A549 (cell line): ENCODE results near the gene CDH5. TPM values are rescaled to one million over a fixed set of nuclear protein-coding genes. Genes with fewer than 3 reads are reported as not detected.

ENCODE experiments used
- ATAC-seq, 2 experiments: fragments of 200-7000 bp in 1 of 2; fragments of >200 bp in 1 of 2; cut with Nextera tagmentation in 1 of 2; cut with Tn5 transposase in 1 of 2; 3 replicates each; pipeline versions ENCODE4 v1.8.0 to v1.9.1; 2018 to 2020; ENCODE audit warnings: mild to moderate bottlenecking in 1 of 2, moderate library complexity in 1 of 2
- CTCF ChIA-PET: fragments of 300-600 bp; sonication (Branson Sonifier 250); formaldehyde crosslinking; extraction: SDS; loops from one replicate; lab custom pipeline; 2021; ENCODE audit warnings: antibody characterized with exemption, inconsistent platforms; lab: Yijun Ruan, JAX
- POLR2A ChIA-PET: fragments of 350-600 bp; formaldehyde crosslinking; extraction: SDS; loops from one replicate; lab custom pipeline; 2021; ENCODE audit warnings: antibody characterized with exemption, inconsistent platforms; lab: Yijun Ruan, JAX
- DNase-seq, 2 experiments: peaks; one replicate each; pipeline versions ENCODE4 v3.0.0 to v3.0.0-alpha.2; 2011 to 2016; ENCODE audit warnings: low read depth in 1 of 2, low spot score in 1 of 2
- FAIRE-seq: peaks from 2 replicates; lab custom pipeline; 2011; peaks lifted over from hg19 to GRCh38; lab: Jason Lieb, UNC
- H3K27ac ChIP-seq, 2 experiments: fragments of >200 bp; sonication (Bioruptor Twin); formaldehyde crosslinking; 3 replicates each; pipeline ENCODE4 v1.5.1; 2016 to 2017
- H3K4me1 ChIP-seq: fragments of >200 bp; sonication (Bioruptor Twin); formaldehyde crosslinking; 3 replicates; pipeline ENCODE4 v1.6.1; 2016
- H3K4me2 ChIP-seq: fragments of >200 bp; sonication (Bioruptor Twin); formaldehyde crosslinking; 3 replicates; pipeline ENCODE4 v1.6.1; 2016
- H3K4me3 ChIP-seq: fragments of >200 bp; sonication (Bioruptor Twin); formaldehyde crosslinking; 3 replicates; pipeline ENCODE4 v1.5.1; 2016
- H3K9me3 ChIP-seq: fragments of >200 bp; sonication (Bioruptor Twin); formaldehyde crosslinking; 3 replicates; pipeline ENCODE4 v1.6.1; 2016
- CBX2 ChIP-seq: fragments of 200-600 bp; sonication (generic); IDR thresholded peaks from 2 replicates; pipeline ENCODE4 v1.6.1; 2016; ENCODE audit warnings: low read depth, mild to moderate bottlenecking, borderline replicate concordance
- CEBPB ChIP-seq, 2 experiments: fragments of >200 bp in 1 of 2; sonication (Bioruptor Twin) in 1 of 2; formaldehyde crosslinking in 1 of 2; IDR thresholded peaks; 2 replicates each; pipeline ENCODE4 v1.6.1; 2012 to 2016
- CHD2 ChIP-seq: fragments of 150-350 bp; IDR thresholded peaks from 2 replicates; pipeline ENCODE4 v1.6.1; 2014; ENCODE audit warnings: low read length; ENCODE audit not compliant: partially characterized antibody
- E2F6 ChIP-seq: IDR thresholded peaks from 2 replicates; pipeline ENCODE4 v1.6.1; 2012; ENCODE audit warnings: low read depth, borderline replicate concordance
- EHF ChIP-seq: fragments of 250-450 bp; sonication (Bioruptor Pico); IDR thresholded peaks from 2 replicates; pipeline ENCODE4 v1.5.0; 2020; ENCODE audit warnings: mild to moderate bottlenecking
- EHMT2 ChIP-seq: fragments of 200-600 bp; sonication (generic); IDR thresholded peaks from 2 replicates; pipeline ENCODE4 v1.6.1; 2016; ENCODE audit warnings: antibody characterized with exemption, low read depth, mild to moderate bottlenecking, moderate library complexity
- EP300 ChIP-seq, 2 experiments: fragments of >200 bp; sonication (Bioruptor Twin); formaldehyde crosslinking; IDR thresholded peaks; 2 replicates in 1 of 2; 3 replicates in 1 of 2; pipeline ENCODE4 v1.6.1; 2016 to 2017
- FOSL2 ChIP-seq, 2 experiments: fragments of 450-650 bp in 1 of 2; fragments of >200 bp in 1 of 2; sonication (Bioruptor Twin) in 1 of 2; formaldehyde crosslinking; IDR thresholded peaks; 2 replicates each; pipeline versions ENCODE4 v1.5.0 to v1.6.1; 2016 to 2020; ENCODE audit warnings: mild to moderate bottlenecking in 1 of 2, moderate library complexity in 1 of 2
- HDAC2 ChIP-seq: fragments of 200-600 bp; sonication (generic); IDR thresholded peaks from 2 replicates; pipeline ENCODE4 v1.6.1; 2016
- HOXB13 ChIP-seq: fragments of 250-450 bp; sonication (Bioruptor Pico); IDR thresholded peaks from 2 replicates; pipeline ENCODE4 v1.5.0; 2020; ENCODE audit warnings: low read depth, mild to moderate bottlenecking, moderate library complexity
- HOXB5 ChIP-seq: fragments of 250-450 bp; sonication (Bioruptor Pico); IDR thresholded peaks from 2 replicates; pipeline ENCODE4 v1.5.0; 2020; ENCODE audit warnings: mild to moderate bottlenecking, moderate library complexity
- JUNB ChIP-seq: fragments of >200 bp; sonication (Bioruptor Twin); formaldehyde crosslinking; IDR thresholded peaks from 2 replicates; pipeline ENCODE4 v1.6.1; 2016
- KDM1A ChIP-seq: fragments of 200-600 bp; sonication (generic); IDR thresholded peaks from 2 replicates; pipeline ENCODE4 v1.6.1; 2016; ENCODE audit warnings: low read depth, mild to moderate bottlenecking
- MAFK ChIP-seq: fragments of 450-650 bp; IDR thresholded peaks from 2 replicates; pipeline ENCODE4 v1.6.1; 2014; ENCODE audit not compliant: partially characterized antibody
- MAX ChIP-seq: IDR thresholded peaks from 2 replicates; pipeline ENCODE4 v1.6.1; 2012
- MYC ChIP-seq: IDR thresholded peaks from 2 replicates; pipeline ENCODE4 v1.6.1; 2012; ENCODE audit warnings: mild to moderate bottlenecking, inconsistent platforms, low read length, improper control_type of control experiment, borderline replicate concordance
- NFE2L2 ChIP-seq: fragments of 150-350 bp; conservative IDR thresholded peaks from 2 replicates; pipeline ENCODE4 v1.6.1; 2014; ENCODE audit warnings: low read length
- NR3C1 ChIP-seq: fragments of >200 bp; sonication (Bioruptor Twin); formaldehyde crosslinking; IDR thresholded peaks from 3 replicates; pipeline ENCODE4 v1.6.1; 2017
- PBX3 ChIP-seq: IDR thresholded peaks from 2 replicates; pipeline ENCODE4 v1.6.1; 2012
- PHF8 ChIP-seq: fragments of 200-600 bp; sonication (generic); IDR thresholded peaks from 2 replicates; pipeline ENCODE4 v1.6.1; 2016; ENCODE audit warnings: low read depth, mild to moderate bottlenecking, antibody characterized with exemption, moderate library complexity, borderline replicate concordance
- POLR2A ChIP-seq: IDR thresholded peaks from 2 replicates; pipeline ENCODE4 v1.6.1; 2012; ENCODE audit warnings: mild to moderate bottlenecking, low read length
- POLR2AphosphoS2 ChIP-seq: conservative IDR thresholded peaks from 2 replicates; pipeline ENCODE4 v1.6.1; 2012; ENCODE audit warnings: low read length, improper control_type of control experiment, inconsistent platforms
- RAD21 ChIP-seq, 2 experiments: fragments of >200 bp in 1 of 2; sonication (Bioruptor Twin) in 1 of 2; formaldehyde crosslinking in 1 of 2; IDR thresholded peaks in 1 of 2; conservative IDR thresholded peaks in 1 of 2; 2 replicates in 1 of 2; 3 replicates in 1 of 2; pipeline ENCODE4 v1.6.1; 2012 to 2018; ENCODE audit warnings: inconsistent platforms in 1 of 2
- RARB ChIP-seq: fragments of 250-450 bp; sonication (Bioruptor Pico); IDR thresholded peaks from 2 replicates; pipeline ENCODE4 v1.8.0; 2021; ENCODE audit warnings: mild to moderate bottlenecking, moderate library complexity
- REST ChIP-seq: fragments of 200-600 bp; sonication (generic); IDR thresholded peaks from 2 replicates; pipeline ENCODE4 v1.6.1; 2016; ENCODE audit warnings: antibody characterized with exemption, mild to moderate bottlenecking, moderate library complexity
- RFX5 ChIP-seq: fragments of 450-650 bp; IDR thresholded peaks from 2 replicates; pipeline ENCODE4 v1.7.1; 2014; ENCODE audit warnings: antibody characterized with exemption, mild to moderate bottlenecking, moderate library complexity
- WGBS: methylation state at CpG from one replicate; pipeline ENCODE4 v1.1.6; 2017; ENCODE audit errors: missing lambda C conversion rate; 5-methylcytosine and 5-hydroxymethylcytosine counted together
- polyA plus RNA-seq, 4 experiments: library from polyadenylated mRNA; depleted of rRNA in 3 of 4; stranded (reverse); fragments of >200 nt; fragmentation: RNase III in 1 of 4; extraction: RNeasy Plus Mini Kit Qiagen cat#74134 plus additional on column Dnase treatment in 1 of 4; gene quantifications; 2 replicates in 3 of 4; 3 replicates in 1 of 4; pipeline ENCODE4 v1.2.3, GENCODE V29; 2011 to 2017
- TF ChIP-seq, protein P1 (sequence below): fragments of >200 bp; sonication (Bioruptor Twin); formaldehyde crosslinking; IDR thresholded peaks from 3 replicates; pipeline ENCODE4 v1.5.1; 2016
- TF ChIP-seq, protein P2 (sequence below): fragments of 250-450 bp; sonication (Bioruptor Pico); IDR thresholded peaks from 2 replicates; pipeline ENCODE4 v1.5.0; 2020; ENCODE audit warnings: low read depth, mild to moderate bottlenecking, moderate library complexity

The CDH5 gene
- polyA plus RNA-seq, 2 of the 4 experiments (the other 2 are of a cell fraction) = 0.01 TPM; not detected in 1

DNA sequence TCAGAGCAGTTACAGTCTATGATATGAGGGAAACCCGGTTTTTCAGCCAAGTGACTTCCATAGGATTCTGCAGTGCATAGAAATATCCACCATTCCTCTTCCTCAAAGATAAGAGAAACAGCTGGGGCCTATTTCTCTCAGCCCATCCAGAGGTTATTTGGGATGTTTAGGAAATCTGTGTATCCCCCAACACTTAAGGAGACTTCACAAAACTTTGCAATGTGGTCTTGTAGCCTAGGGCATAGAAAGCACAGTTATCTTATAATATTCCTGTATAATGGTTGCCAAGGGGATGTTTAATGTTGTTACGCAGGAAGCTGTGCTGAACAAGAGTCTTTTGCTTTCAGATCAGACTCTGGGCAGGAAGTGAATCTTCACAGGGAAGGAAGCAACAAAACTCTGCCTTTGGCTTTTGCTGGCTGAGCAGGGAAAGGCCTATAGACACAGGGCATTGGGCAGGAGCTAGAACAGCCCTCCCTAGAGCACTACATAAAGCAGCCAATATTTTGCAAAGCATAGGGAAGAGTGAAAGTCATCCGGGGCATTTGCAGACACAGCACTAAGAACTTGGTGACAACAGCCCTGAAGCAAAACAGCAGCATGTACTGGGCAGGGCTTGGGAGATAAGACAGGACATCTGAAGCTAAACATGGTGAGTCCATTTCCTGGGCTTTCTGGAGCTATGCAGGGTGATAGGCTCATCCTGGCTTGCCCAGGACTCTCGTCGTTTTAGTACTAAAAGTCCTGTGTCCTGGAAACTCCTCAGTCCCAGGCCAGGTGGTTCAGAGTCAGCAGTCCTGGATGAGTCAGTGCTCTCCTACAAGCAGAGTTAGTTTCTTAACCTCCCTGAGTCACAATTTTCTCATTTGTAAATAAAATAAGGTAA, 41.9 kb downstream of the CDH5 start:
- CTCF ChIA-PET = interaction anchor here (0.5 to 7.1 kb wide), 14 partner anchors 45 to 460 kb away, joined by 3 to 68 read pairs (median 4); partner anchors contain the start of gene CMTM3
- Histone ChIP-seq H3K4me1 (peaks cover 27% of the 10 kb centered on the region), H3K4me3 (no peak overlapping the region), H3K9me3 (peaks cover 10% of the 10 kb centered on the region; the same call in 2 of the 3 replicates), H3K4me2 (peak overlapping the region; percentile 76), H3K27ac (peak overlapping the region; percentile 86)
- DNase-seq (peak; percentile 57 to 70), FAIRE-seq (peak; percentile 13), ATAC-seq (peak; percentile 60 to 70)
- POLR2A ChIA-PET = interaction anchor here (1.0 to 1.1 kb wide), 2 partner anchors 100 to 195 kb away, joined by 3 to 6 read pairs; no protein-coding TSS in a partner anchor
- TF ChIP-seq EP300 (IDR thresholded peaks at IDR 0.05) = no peak
- TF ChIP-seq, protein P1, sequence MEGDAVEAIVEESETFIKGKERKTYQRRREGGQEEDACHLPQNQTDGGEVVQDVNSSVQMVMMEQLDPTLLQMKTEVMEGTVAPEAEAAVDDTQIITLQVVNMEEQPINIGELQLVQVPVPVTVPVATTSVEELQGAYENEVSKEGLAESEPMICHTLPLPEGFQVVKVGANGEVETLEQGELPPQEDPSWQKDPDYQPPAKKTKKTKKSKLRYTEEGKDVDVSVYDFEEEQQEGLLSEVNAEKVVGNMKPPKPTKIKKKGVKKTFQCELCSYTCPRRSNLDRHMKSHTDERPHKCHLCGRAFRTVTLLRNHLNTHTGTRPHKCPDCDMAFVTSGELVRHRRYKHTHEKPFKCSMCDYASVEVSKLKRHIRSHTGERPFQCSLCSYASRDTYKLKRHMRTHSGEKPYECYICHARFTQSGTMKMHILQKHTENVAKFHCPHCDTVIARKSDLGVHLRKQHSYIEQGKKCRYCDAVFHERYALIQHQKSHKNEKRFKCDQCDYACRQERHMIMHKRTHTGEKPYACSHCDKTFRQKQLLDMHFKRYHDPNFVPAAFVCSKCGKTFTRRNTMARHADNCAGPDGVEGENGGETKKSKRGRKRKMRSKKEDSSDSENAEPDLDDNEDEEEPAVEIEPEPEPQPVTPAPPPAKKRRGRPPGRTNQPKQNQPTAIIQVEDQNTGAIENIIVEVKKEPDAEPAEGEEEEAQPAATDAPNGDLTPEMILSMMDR = no peak
- no peak for TF ChIP-seq EHF (CRISPR knock-in tag)
- TF ChIP-seq HDAC2 = no peak
- TF ChIP-seq NR3C1 = no peak
- no peak for TF ChIP-seq E2F6
- TF ChIP-seq EHMT2 = no peak
- no peak for TF ChIP-seq NFE2L2
- no peak for TF ChIP-seq HOXB13
- no peak for TF ChIP-seq POLR2AphosphoS2
- TF ChIP-seq PBX3 = no peak
- no peak for TF ChIP-seq PHF8
- no peak for TF ChIP-seq CBX2
- TF ChIP-seq HOXB5 (CRISPR knock-in tag) = 0 out of 2 replicates have a peak, but pooled peaks have one; percentile 25
- TF ChIP-seq MYC = no peak
- no peak for TF ChIP-seq CHD2
- TF ChIP-seq POLR2A = no peak
- 0 out of 2 replicates have a peak, but pooled peaks have one; percentile 8 for TF ChIP-seq MAX
- peak; percentile 48; the same call in 1 of the 2 replicates for TF ChIP-seq JUNB
- no peak for TF ChIP-seq CEBPB (IDR thresholded peaks at IDR 0.05)
- TF ChIP-seq, protein P2, sequence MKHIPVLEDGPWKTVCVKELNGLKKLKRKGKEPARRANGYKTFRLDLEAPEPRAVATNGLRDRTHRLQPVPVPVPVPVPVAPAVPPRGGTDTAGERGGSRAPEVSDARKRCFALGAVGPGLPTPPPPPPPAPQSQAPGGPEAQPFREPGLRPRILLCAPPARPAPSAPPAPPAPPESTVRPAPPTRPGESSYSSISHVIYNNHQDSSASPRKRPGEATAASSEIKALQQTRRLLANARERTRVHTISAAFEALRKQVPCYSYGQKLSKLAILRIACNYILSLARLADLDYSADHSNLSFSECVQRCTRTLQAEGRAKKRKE = no peak
- TF ChIP-seq KDM1A = no peak
- peak; percentile 30 for TF ChIP-seq MAFK
- no peak for TF ChIP-seq RFX5
- no peak for TF ChIP-seq RAD21 (conservative IDR thresholded peaks at IDR 0.05 in 1 of 2, IDR thresholded peaks at IDR 0.05 in 1 of 2)
- TF ChIP-seq FOSL2 (IDR thresholded peaks at IDR 0.05) = peak; percentile 48; the same call in 1 of the 2 replicates
- peak; percentile 77 for TF ChIP-seq FOSL2 (CRISPR knock-in tag; IDR thresholded peaks at IDR 0.05)
- no peak for TF ChIP-seq RARB (CRISPR knock-in tag)
- TF ChIP-seq REST = no peak
- WGBS = 30% methylated on average over 5 of the region's 5 CpGs
